GM21381 (cell line): Measurements from ENCODE around the gene CEP72.
"Not testable (repeated sequence)": the region's sequence is repeated elsewhere in the genome, so short reads cannot be mapped to it uniquely, and the experiment has no call there.

ENCODE experiments used
- ATAC-seq: cut with Tn5 transposase; IDR thresholded peaks from one replicate; pipeline ENCODE4 v1.9.1; 2021; ENCODE audit warnings: mild to moderate bottlenecking, moderate library complexity; ENCODE audit not compliant: unreplicated experiment

The CEP72 gene

DNA sequence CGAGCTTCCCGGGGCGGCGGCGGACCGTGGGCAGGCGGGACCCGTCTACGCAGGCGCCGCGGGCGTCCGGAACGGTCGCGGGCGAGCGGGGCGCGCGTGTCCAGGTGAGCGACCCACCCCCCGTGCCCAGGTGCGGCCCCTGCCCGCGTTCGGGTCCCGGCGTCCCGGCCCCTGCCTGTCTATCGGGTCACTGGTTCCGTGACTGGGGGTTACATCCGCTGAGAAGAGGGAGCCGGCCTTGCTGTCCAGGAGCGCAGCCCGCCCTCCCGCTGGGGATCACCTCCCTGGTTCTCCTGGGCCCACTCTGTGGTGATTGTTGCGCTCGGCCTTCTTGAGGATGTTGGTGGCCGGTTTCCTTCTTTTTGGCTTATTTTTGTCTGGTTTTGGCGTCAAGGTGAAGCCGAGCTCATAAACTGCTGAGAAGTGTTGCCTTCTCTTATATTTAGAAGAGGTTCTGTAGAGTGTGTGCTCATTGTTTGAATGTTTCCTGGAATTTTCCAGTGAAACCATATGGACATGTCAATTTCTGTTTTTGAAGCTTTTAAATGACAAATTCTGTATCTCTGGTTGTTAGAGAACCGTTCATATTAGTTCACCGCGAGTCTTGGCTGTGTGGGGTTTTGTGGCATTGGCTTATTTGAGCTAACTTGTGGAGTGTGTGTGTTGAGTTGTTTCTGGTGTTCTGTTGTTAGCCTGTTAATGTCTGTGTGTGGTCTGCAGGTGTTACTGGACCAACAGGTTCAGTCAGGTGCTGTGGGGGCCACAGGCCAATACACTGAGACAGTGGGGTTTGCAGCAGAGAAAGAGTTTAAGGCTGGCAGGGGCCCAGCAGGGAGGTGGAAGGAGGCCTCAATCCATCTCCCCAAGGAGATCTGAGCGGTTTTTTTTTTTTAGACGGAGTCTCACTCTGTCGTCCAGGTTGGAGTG, 621 bp downstream of the CEP72 start:
- peak; percentile 29 for ATAC-seq

DNA sequence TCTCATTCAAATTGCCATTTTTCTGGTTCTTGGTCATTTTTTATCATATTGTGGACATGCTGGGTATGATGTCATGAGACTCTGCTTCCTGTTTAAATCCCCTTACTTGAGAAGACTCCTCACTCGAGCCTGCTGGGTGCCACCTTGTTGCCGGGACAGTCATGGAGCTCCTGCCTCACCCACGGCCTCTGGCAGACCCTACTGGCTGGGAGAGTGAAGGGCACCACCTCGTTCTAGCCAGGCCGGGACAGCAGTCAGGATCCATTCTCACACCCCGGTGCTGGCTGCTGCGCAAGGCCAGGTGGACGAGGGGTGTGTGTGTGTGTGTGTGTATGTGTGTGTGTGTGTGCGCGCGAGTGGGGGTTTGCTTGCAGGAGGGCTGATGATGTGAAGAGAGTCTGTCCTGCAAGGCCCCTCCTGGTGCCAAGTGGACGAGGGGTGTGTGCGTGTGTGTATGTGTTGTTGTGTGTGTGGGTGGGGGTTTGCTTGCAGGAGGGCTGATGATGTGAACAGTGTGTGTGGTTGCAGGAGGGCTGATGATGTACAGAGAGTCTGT, 4.4 kb downstream of the CEP72 start:
- no peak for ATAC-seq

- ATAC-seq, result no peak
Measured at GRCh38 chr5:617896-618295, 5.8 kb downstream of the CEP72 start.

DNA sequence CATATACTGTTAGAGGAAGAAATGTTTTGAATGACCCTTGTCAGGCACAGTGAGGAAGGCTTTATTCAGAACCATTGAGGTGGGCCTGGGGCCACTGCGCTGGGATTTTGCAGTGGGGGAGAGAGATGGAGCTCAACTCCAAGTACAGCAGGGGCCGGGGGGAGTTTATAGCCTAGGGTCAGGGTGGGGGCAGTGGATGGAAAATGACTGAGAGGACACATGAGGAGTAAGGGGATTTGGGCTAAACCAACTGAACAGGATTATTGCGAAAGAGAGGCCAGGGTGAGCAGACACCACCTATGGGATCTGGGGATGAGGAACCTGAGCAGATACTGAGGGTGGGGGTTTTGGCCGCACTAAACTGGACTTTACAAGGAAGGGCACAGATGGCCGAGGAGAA, 6.3 kb downstream of the CEP72 start:
- no peak for ATAC-seq

- no peak for ATAC-seq
Measured at GRCh38 chr5:619444-619843, 7.3 kb downstream of the CEP72 start.

DNA sequence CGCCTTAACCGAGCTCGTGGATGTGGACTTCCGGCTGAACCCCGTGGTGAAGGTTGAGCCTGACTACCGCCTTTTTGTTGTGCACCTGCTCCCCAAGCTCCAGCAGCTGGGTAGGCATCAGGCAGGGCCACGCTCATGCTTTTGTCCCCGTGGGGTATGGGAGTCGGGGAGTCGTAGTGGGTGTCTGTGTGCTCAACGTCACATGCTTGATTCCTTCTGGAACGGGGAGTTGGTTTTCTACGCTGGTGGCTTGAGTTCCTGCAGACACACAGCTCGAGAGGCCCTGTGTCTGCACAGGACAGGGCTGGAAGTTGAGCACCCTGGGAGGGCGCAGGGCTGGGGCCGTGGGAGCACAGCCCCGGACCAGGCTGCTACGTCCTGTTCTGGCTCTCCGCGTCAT, 8.0 kb downstream of the CEP72 start:
- no peak for ATAC-seq

DNA sequence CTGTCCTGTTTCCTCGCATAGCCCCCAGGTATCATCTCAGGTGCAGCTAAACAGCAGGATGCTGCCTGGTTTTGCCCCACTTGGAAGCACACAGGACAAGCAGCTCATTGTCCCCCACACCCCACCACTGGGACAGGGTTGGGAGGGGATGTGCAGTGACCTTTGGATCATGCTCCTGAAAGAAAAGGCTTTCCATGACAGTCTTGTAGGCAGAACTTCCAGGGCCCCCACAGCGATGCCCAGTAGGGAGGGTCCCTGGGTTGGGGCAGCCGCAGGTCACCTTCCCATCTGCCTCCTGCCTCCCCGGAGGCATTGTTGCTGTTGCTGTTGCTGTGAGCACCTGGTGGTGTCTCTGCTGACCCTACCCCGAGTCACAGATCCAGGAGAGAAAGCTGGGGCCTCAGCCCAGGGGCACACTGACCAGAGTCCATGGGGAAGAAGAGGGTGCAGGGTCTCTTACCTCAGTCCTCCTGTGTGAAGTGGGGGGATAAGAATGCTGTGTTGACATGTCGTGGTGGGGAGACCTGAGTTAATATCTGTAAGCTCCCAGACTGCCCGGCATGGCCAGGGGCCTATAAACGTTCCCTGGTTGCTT, 8.5 kb downstream of the CEP72 start:
- no peak for ATAC-seq

DNA sequence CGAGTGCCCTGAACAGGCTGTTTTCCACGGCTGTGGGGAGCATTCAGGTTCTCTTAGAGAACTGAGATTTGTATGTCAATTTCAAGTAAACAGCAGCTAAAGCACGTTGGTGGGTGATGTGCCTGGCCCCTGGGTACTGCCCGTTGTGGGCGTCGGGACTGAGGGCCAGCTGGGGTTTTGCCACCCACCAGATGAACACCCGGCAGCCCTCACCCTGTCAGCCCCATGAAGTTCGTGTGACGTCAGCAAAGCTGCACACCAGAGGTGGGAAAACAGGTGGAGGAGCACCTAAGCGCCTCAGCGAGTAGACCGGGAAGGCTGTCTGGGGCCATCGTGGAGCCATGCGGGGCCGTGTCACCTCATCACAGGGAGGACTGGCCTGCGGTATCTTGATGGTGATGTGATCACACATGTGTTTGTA, 9.2 kb downstream of the CEP72 start:
- no peak for ATAC-seq

- ATAC-seq, result no peak
Measured at GRCh38 chr5:622359-622758, 10.2 kb downstream of the CEP72 start.

- no peak for ATAC-seq
Measured at GRCh38 chr5:622946-623522, 10.9 kb downstream of the CEP72 start.

- ATAC-seq, result no peak
Measured at GRCh38 chr5:623531-623930, 11.4 kb downstream of the CEP72 start.

- ATAC-seq, result no peak
Measured at GRCh38 chr5:624118-624950, 12.2 kb downstream of the CEP72 start.

DNA sequence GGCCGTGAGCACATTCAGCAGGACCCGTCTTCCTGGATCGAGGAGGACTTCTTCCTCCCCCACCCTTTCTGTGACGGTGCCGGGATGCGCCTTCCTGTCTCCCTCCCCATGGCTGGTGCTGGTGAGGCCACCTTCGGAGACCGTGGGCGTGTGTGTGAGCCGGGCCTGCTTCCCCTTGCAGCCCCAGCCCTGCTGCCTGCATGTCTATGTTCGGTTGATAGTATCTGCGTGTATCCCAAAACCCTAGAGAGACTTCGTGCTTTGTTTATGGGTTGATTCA, 12.8 kb downstream of the CEP72 start:
- no peak for ATAC-seq

DNA sequence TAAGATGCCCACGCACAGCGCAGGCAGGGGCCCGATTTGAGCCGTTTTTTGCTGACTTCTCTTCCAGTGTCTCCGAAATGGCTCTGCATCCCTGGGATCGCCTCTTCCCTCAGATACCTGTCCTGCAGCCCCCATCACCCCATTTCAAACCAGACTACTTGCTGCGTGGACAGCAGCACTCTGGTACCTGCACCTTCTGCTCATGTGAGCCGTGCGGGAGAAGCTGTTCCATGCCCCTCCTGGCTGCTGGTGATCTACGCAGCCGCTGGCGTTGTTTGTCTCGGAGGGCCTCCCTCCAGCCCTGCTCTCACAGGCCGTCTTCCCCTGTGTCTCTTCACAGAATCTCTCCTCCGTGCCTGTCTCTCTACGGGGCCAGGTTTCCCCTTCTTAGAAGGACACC, 13.4 kb downstream of the CEP72 start:
- ATAC-seq, result no peak

DNA sequence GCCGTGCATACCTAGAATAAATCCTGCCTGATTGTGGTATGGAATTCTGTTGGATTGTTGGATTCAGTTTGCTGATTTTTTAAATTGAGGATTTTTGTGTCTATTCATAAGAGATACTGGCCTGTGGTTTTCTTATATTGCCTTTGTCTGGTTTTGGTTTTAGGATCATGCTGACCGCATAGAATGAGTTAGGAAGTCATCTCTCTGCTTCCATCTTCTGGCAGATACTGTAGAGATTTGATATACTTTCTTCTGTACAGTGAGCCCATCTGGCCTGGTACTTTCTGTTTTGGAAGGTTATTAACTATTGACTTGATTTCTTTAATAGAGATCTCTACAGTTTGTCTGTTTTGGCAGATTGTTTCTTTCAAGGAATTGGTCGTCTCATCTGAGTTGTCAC, 14.7 kb downstream of the CEP72 start:
- ATAC-seq, result no peak

DNA sequence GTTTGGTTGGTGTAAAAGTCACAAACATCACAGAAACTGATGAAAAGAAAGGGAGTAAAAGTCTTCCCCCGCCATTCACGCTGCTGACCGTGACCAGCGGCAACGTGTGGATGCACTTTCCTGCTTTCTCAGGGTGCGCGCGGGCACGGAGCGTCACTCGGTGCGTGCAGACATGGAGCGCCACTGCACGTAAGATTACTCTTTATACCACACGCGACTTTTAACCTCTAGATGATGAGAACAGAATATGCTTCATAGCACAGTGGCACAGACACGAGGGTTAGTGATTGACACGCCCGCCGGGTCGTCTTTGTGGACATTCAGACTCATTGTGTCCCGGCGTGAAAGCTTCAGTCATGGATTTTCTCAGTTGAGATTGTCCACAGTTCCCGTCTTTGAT, 15.7 kb downstream of the CEP72 start:
- ATAC-seq, result no peak

- ATAC-seq, result not testable (repeated sequence)
Measured at GRCh38 chr5:628351-629205, 16.4 kb downstream of the CEP72 start.

- ATAC-seq, result no peak
Measured at GRCh38 chr5:633501-633955, 21.4 kb downstream of the CEP72 start.

DNA sequence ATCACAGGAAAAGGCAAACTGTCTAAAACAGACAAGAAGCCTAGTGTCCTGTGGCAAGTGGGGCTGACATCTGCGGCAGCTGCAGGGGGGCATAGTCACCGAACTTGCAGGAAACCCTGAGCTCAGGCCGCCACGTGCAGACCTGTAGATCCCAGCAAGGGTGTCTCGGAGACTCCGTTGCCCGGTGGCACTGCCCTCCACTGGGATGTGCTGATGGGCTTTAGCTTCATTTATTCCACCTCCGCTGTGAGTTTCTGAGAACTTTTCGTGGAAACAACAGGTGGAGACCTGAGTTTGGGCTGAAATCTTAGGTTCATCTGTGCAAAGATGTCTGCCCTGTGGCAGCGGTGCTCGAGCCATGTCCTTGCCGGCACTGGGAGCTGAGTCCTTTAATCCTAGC, 22.1 kb downstream of the CEP72 start:
- no peak for ATAC-seq
